GM12891 (cell line): ENCODE measurements around the gene DCC.

Experiments used
- POLR2A ChIP-seq: IDR thresholded peaks from 2 replicates; pipeline ENCODE4 v1.6.1; 2011; ENCODE audit warnings: low read depth, low read length, control low read depth
- POLR2AphosphoS5 ChIP-seq: IDR thresholded peaks from 2 replicates; pipeline ENCODE4 v1.6.1; 2011; ENCODE audit warnings: low read depth, low read length, control low read depth
- POU2F2 ChIP-seq: IDR thresholded peaks from 2 replicates; pipeline ENCODE4 v1.6.1; 2011; ENCODE audit warnings: low read depth, mild to moderate bottlenecking, control low read depth, low read length, moderate library complexity
- SPI1 ChIP-seq: IDR thresholded peaks from 2 replicates; pipeline ENCODE4 v1.6.1; 2011; ENCODE audit warnings: low read depth, low read length, control low read depth
- TAF1 ChIP-seq: IDR thresholded peaks from 2 replicates; pipeline ENCODE4 v1.6.1; 2011; ENCODE audit warnings: low read depth, low read length, control low read depth

GRCh38 chr18:52409727-52410126 lies 69.7 kb downstream of the DCC start:
- TF ChIP-seq TAF1 = no peak
- no peak for TF ChIP-seq POLR2A
- no peak for TF ChIP-seq POLR2AphosphoS5
- TF ChIP-seq POU2F2 = no peak
- TF ChIP-seq SPI1 = no peak
